ELR (cell line): ENCODE measurements around the gene C1RL.
"Not testable (repeated sequence)": the region's sequence is repeated elsewhere in the genome, so short reads cannot be mapped to it uniquely, and the experiment has no call there.

Source experiments
- DNase-seq: peaks from one replicate; pipeline ENCODE4 v3.0.0-alpha.2; 2015; ENCODE audit warnings: low read depth

C1RL gene

DNA sequence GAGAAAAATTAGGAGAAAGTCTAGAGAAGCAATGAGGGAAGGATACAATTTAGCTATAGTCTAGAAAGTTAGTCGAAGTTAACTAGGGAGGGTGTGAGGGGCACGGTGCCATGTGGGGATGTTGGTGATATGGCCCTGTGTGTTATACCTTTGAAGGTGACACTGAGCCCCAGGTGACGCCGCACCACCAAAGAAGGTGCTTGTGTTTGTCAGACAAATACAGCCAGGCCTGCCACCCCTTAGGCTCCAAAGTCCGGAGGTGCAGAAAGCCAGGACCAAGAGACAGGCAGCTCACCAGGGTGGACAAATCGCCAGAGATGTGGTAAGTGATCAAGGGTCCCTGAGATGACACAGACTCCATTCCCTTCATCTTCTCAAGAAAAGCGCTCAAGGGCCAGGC, 47.4 kb downstream of the C1RL start:
- no peak for DNase-seq

DNA sequence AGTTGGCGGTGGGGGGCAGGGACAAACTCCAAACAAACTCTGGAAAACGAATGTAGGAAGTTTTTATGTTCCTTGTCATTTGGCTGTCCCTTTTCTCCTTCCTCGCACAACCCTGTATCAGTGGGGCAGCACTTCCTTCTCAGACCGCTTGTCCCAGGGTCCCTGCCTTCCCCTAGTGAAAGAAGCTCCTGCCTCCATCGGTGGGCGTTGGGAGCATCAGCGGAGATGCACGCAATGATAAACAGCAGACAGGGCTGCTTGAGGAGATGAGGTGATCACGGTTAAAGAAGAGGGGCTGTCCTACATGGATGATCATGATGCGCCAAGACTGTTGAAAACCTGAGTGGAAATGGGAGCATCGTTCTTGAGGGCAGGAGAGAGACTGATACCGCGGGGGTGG, 47.9 kb downstream of the C1RL start:
- no peak for DNase-seq

DNA sequence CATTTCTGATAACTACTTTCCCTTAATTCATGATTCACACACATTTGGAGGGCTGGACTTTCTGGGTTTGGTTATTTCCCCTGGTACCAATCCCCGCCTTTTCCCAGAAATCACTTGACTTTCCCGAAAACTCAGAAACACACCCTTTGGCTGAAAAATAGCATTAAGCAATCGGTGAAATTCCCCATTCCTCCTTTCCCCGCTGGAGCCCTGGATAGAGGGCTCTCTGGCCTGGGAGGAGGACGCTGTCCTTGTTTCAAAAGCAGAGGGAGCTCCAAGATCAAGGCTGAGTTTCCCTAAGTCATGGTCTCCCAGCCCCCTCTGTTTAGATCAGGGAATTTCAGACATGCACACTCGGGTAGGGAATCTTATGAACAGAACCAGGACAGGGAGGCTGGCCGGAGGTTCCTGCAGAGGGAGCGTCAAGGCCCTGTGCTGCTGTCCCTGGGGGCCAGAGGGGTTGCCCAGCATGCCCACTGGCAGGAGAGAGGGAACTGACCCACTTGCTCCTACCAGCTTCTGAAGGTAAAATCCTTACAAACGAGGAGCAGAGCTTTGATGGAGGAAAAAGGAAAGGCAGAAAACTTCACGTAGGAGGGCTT, 48.6 kb downstream of the C1RL start, which contains the start of gene C1S:
Gene C1S, plus strand, starts transcription at position 366 of the 602 bp plus-strand sequence. CDS start 1,195 bp downstream, outside the sequence.
- peak; percentile 92 for DNase-seq

DNA sequence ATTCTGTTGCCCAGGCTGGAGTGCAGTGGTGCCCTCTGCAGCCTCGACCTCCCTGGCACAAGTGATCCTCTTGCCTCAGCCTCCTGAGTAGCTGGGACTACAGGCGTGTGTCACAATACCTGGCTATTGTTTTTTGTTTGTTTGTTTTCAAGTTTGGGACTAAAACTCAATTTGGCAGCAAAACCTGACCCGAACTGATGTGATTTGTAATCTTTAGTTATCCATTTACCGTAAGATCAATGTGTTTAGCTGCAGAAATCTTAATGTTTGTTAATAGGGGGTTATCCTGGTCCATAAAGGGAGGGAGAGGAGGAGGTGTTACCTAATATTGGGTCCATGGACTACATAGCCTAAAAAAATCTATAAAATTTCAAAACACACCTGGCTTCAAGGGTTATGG, 49.2 kb downstream of the C1RL start:
- DNase-seq, result no peak

DNA sequence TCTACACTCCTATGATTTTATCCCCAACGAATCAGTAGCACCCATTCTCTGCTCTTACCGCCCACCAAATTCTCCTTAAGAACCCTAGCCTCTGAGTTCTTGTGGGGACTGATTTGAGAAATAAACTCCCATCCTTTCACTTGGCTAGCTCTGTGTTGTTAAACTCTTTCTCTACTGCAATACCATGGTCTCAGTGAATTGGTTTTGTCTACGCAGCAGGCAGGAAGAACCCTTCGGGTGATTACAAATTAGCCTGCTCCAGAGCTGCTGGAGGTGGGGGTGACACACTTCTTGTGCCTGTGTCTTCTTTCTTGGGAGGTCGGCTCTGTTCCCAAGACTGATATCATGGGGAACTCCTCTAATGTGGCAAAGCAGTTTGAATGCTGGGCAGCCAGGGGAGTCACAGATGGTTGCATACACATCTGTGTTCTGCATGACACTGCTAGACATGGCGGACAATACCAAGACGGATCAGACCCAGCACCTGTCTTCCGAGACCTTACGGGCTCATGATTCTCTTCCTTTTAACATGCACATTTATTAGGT, 50.1 kb downstream of the C1RL start:
- DNase-seq, result no peak

DNA sequence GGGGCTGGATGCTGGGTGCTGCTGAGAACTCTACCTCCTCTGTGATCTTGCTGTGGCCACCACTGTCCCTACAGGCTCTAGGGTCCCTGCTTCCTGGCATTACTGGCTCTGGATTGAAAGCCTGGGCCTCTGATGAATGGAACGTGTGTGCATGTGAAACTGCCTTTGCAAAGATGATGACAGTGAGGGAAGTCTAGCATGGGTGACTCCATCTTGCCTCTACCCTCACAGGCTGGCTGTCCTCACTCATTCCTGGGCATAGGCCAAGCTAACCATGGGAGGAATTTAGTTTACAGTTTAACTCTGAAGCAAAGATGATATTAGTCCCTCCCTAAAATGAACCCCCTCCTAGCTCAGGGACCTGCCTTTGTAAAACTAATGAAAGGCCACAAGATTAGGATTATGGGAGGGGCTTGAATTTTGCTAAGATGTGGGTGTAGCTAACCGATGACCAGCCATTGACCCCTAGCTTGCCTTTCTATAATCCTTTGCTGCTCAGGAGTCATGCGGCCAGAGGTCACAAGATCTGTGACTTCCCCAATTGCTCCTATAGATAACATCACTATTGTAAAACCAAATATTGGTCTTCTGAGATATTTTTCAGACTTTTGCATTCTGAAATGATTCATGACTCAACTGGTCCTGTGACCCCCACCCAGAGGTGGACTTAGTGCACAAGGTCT, 50.7 kb downstream of the C1RL start:
- no peak for DNase-seq

DNA sequence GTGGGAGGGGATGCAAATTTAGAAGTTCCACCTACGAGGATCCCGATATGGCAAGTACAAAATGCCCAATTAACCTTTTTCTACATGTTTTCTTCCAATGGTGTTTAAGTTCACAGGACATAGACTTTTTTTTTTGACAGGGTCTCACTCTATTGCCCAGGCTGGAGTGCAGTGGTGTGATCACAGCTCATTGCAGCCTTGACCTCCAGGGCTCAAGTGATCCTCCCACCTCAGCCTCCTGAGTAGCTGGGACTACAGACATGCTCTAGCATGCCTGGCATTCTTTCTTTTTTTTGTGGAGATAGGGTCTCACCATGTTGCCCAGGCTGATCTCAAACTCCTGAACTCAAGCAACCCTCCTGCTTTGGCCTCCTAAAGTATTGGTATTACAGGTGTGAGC, 53.3 kb downstream of the C1RL start:
- DNase-seq, result not testable (repeated sequence)

DNA sequence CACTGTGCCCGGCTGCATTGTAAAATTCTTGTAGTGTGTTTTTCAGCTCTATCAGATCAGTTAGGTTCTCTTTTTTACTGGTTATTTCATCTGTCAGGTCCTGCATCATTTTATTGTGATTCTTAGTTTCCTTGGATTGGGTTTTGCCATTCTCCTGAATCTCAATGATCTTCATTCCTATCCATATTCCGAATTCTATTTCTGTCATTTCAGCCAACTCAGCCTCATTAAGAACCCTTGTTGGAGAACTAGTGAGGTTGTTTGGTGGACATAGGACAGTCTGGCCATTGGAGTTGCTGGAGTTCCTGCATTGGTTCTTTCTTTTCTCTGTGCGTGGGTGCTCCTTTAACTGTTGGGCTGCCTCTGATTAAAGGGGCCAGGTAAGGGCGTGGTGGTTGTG, 54.1 kb downstream of the C1RL start:
- no peak for DNase-seq

DNA sequence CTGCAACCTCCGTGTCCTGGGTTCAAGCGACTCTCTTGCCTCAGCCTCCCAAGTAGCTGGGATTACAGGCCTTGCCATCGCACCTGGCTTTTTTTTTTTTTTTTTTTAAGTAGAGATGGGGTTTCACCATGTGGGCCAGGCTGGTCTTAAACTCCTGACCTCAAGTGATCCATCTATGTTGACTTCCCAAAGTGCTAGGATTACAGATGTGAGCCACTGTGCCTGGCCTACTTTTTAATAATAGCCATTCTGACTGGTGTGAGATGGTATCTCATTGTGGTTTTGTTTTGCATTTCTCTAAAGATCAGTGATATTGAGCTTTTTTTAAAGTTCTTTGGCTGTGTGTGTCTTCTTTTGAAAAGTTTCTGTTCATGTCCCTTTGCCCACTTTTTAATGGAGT, 59.0 kb downstream of the C1RL start:
- DNase-seq, result not testable (repeated sequence)

DNA sequence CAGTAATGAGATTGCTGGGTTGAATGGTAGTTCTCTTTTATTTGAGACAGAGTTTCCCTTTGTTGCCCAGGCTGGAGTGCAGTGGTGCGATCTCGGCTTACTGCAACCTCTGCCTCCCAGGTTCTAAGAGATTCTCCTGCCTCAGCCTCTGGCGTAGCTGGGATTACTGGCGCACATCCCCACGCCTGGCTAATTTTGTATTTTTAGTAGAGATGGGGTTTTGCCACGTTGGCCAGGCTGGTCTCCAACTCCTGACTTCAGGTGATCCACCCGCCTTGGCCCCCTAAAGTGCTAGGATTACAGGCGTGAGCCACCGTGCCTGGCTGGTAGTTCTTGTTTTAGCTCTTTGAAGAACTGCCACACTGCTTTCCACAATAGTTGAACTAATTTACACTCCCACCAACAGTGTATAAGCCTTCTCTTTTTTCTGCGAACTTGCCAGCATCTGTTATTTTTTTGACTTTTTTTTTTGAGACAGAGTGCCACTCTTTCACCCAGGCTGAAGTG, 59.5 kb downstream of the C1RL start:
- DNase-seq, result not testable (repeated sequence)

DNA sequence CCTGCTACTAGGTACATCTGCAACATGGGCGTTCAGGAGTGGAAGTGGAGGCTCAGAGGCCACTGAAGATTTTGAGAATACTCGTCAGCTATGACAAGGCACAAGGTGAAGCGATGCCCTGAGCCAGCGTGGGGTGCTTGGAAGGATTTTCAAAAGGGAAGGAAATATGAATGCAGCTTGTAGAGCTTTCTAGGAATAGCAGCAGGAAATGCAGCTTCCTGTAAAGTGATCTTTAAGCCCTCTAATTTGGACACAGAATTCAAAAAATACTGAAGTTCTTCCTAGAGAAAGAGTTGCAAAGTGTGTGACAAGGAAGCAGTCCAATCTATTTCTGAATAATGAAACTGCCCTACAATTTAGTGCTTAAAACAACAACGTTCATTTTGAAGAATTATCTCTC, 61.7 kb downstream of the C1RL start:
- DNase-seq, result no peak

DNA sequence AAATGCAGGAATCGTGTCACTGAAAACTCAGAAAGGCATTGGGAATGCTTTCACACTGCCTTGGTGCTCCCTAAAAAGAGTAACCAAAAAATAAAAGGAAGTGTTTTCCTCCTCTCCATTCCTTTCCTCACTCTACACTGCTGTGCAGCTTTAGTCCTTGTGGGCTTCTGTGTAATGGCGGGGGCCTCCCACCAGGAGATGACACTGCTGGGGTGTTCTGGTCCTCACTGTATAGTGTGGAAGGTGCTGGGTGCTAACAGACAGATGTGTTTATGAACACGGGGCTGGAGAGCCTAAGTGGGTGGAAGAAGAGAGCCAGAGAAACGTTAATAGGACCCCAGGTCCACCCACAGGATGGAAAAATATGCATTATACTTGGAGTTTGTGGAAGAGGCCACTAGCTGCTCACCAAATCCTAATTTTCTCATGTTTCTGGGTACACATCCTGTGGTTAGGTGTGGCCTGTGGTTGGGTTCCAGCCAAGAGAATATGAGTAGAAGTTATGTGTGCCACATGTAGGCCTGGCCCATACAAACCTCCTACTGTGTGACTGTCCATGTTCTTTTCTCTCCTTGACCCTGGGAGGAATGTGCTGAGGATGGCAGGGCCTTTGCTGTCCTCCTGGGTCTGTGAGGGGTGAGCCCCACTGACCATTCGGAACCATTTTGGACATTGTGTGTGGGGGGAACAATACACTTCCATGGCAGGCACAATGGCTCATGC, 62.5 kb downstream of the C1RL start:
- no peak for DNase-seq

DNA sequence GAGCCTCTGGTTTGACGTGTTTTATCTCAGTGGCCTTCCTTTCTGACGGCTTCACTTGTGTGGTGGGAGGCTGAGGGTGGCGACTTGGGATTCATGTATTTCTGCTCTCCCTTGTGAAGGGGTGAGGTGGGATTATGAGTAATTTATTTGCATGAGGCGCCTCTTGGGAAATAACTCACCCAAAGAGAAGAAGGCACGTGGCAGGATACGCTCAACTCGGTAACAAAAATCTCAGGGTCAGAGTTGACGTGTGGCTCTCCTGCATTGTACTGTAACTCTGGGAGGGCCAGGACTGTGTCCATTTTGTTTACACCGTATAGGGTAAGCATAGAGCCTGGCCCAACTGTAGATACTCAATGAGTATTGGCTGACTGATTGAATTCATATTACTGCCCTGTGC, 63.1 kb downstream of the C1RL start:
- no peak for DNase-seq
